ENCODE results near the gene MIA.
A peak's percentile ranks its signal among the peaks of the same experiment; 100 is the strongest.

Gene MIA

GRCh38 chr19:40776932-40777644, 1.8 kb downstream of the MIA start:
- no peak for TF ChIP-seq CTCF (IDR thresholded peaks at IDR 0.05; ENCODE audit: insufficient read depth, missing control alignments)
- DNase-seq (ENCODE audit: insufficient read length, low spot score) = no peak
- no peak for FAIRE-seq

GRCh38 chr19:40777645-40777936, 2.3 kb downstream of the MIA start:
- no peak for FAIRE-seq
- TF ChIP-seq CTCF (IDR thresholded peaks at IDR 0.05; ENCODE audit: insufficient read depth, missing control alignments) = no peak

GRCh38 chr19:40777937-40778705, 2.8 kb downstream of the MIA start, which contains the start of gene RAB4B:
RAB4B (plus strand) TSS chr19:40778247; CDS start chr19:40778376, 129 bp downstream.
- DNase-seq (ENCODE audit: insufficient read length, low spot score) (peak; percentile 76), FAIRE-seq (no peak)
- TF ChIP-seq CTCF (IDR thresholded peaks at IDR 0.05; ENCODE audit: insufficient read depth, missing control alignments) = no peak

More at GRCh38 chr19:40777645-40777936, 2.3 kb downstream of the MIA start:
- DNase-seq (ENCODE audit: insufficient read length, low spot score) = no peak

- no peak for TF ChIP-seq CTCF (IDR thresholded peaks at IDR 0.05; ENCODE audit: insufficient read depth, missing control alignments)
These were observed 3.5 kb downstream of the MIA start for GRCh38 chr19:40778706-40779284.

GRCh38 chr19:40780582-40780981, 5.3 kb downstream of the MIA start:
- no peak for TF ChIP-seq CTCF (IDR thresholded peaks at IDR 0.05; ENCODE audit: insufficient read depth, missing control alignments)
- no peak for DNase-seq (ENCODE audit: insufficient read length, low spot score)
- FAIRE-seq = no peak

More at GRCh38 chr19:40778706-40779284, 3.5 kb downstream of the MIA start:
- DNase-seq (ENCODE audit: insufficient read length, low spot score) = no peak
- no peak for FAIRE-seq

GRCh38 chr19:40781140-40781539, 5.8 kb downstream of the MIA start:
- no peak for FAIRE-seq
- no peak for DNase-seq (ENCODE audit: insufficient read length, low spot score)
- TF ChIP-seq CTCF (IDR thresholded peaks at IDR 0.05; ENCODE audit: insufficient read depth, missing control alignments) = no peak

Measured in D721Med (cell line).